Breast epithelium (tissue), 4 donors: ENCODE measurements around the gene USP21. TPM values are rescaled to one million over a fixed set of nuclear protein-coding genes. Genes with fewer than 3 reads are reported as not detected.

Source experiments
- DNase-seq, 2 donors: peaks; one replicate each; pipeline ENCODE4 v3.0.0-alpha.2; 2019; ENCODE audit warnings: low spot score in 2 of 2
- H3K27ac ChIP-seq, 2 donors: fragments of 200-600 bp; sonication (generic) in 1 of 2; one replicate each; pipeline ENCODE4 v1.5.1; 2016 to 2019; ENCODE audit warnings: mild to moderate bottlenecking in 1 of 2
- H3K27me3 ChIP-seq, 2 donors: fragments of 200-600 bp; sonication (generic) in 1 of 2; one replicate each; pipeline versions ENCODE4 v1.5.1 to v1.6.0; 2017 to 2019; ENCODE audit warnings: control low read depth in 1 of 2, mild to moderate bottlenecking in 1 of 2
- H3K36me3 ChIP-seq: fragments of 200-600 bp; one replicate; pipeline ENCODE4 v1.5.1; 2019
- H3K4me1 ChIP-seq, 2 donors: fragments of 200-600 bp; sonication (generic); one replicate each; pipeline ENCODE4 v1.5.1; 2016 to 2019; ENCODE audit warnings: control low read depth in 1 of 2
- H3K4me3 ChIP-seq, 3 donors: fragments of 200-600 bp; sonication (generic); 1 replicate in 2 of 3; 2 replicates in 1 of 3; pipeline ENCODE4 v1.5.1; 2016 to 2019; ENCODE audit warnings: mild to moderate bottlenecking in 3 of 3, moderate library complexity in 2 of 3
- H3K9me3 ChIP-seq, 2 donors: fragments of 200-600 bp; sonication (generic) in 1 of 2; one replicate each; pipeline ENCODE4 v1.5.1; 2016 to 2019; ENCODE audit warnings: control low read depth in 1 of 2
- CTCF ChIP-seq, 3 donors: fragments of 450-650 bp; IDR thresholded peaks; one replicate each; pipeline ENCODE4 v1.5.1; 2016 to 2017; ENCODE audit warnings: antibody characterized with exemption in 3 of 3, mild to moderate bottlenecking in 3 of 3, moderate library complexity in 3 of 3
- POLR2A ChIP-seq: fragments of 450-650 bp; IDR thresholded peaks from one replicate; pipeline ENCODE4 v1.6.1; 2016; ENCODE audit warnings: antibody characterized with exemption, mild to moderate bottlenecking, moderate library complexity
- POLR2AphosphoS5 ChIP-seq, 3 donors: sonication (generic); formaldehyde crosslinking; IDR thresholded peaks; one replicate each; pipeline ENCODE4 v1.6.1; 2017; ENCODE audit warnings: antibody characterized with exemption in 3 of 3
- intact Hi-C: fragments of 100-400 bp; cut with DNase I; formaldehyde crosslinking; loops from one replicate; pipeline ENCODE4 v1.15.1; 2023; ENCODE audit warnings: low total_unique reads
- total RNA-seq, 3 donors: library from RNA; depleted of rRNA; stranded (reverse); fragments of >200 nt; gene quantifications; one replicate each; pipeline ENCODE4 v1.1.0, GENCODE V29; 2016

USP21 gene
- total RNA-seq, 3 donors from 2014 or later = 11.7 to 26.9 (median 24.9) TPM

- Histone ChIP-seq H3K4me3 (peak within 1 kb of the TSS; percentile 62 to 76 (median 72)), H3K9me3 (no peaks in the 10 kb centered on the region), H3K4me1 (peaks cover 0 to 3% of the 10 kb centered on the region in 2 donors), H3K27me3 (no peaks in the 10 kb centered on the region), H3K36me3 (no peaks in the 10 kb centered on the region), H3K27ac (peak within 1 kb of the TSS; percentile 97 to 98)
- DNase-seq = peak; percentile 79 to 81
- intact Hi-C loops = no loop called here
- TF ChIP-seq CTCF (IDR thresholded peaks at IDR 0.05) (no peak), POLR2A (no peak), POLR2AphosphoS5 (IDR thresholded peaks at IDR 0.05) (peak; percentile 82 to 86 (median 82))
These were observed 5.5 kb upstream of the USP21 start, which contains the start of gene UFC1 for GRCh38 chr1:161153682-161154337. UFC1 (plus strand) TSS chr1:161153978; CDS start chr1:161153998, 20 bp downstream.

DNA sequence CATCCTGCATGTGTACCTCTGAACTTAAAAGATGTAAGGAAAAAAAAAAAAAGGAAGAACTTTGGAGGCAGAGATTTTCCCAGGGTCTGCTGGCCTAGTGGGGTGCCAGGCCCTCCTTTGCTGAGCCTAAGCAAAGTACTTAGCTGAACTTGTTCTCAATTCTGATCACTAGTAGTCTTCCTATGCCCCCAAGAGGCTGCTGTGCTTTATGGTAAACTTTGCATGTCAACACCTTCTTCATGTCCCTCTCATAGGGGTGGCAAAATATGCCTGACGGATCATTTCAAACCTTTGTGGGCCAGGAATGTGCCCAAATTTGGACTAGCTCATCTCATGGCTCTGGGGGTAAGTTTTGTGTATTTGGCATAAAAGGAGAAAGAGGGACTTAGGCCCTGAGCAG lies 1.4 kb upstream of the USP21 start:
- intact Hi-C loops = no loop called here
- H3K27me3 ChIP-seq = no peaks in the 10 kb centered on the region
- no peak overlapping the region for H3K27ac ChIP-seq
- H3K4me3 ChIP-seq = no peak overlapping the region
- TF ChIP-seq POLR2AphosphoS5 (IDR thresholded peaks at IDR 0.05) = no peak
- no peak for TF ChIP-seq CTCF (IDR thresholded peaks at IDR 0.05)
- no peak for TF ChIP-seq POLR2A
- H3K4me1 ChIP-seq = peaks cover 7 to 14% of the 10 kb centered on the region in 2 donors
- H3K9me3 ChIP-seq = no peaks in the 10 kb centered on the region
- DNase-seq = no peak
- H3K36me3 ChIP-seq = no peaks in the 10 kb centered on the region

DNA sequence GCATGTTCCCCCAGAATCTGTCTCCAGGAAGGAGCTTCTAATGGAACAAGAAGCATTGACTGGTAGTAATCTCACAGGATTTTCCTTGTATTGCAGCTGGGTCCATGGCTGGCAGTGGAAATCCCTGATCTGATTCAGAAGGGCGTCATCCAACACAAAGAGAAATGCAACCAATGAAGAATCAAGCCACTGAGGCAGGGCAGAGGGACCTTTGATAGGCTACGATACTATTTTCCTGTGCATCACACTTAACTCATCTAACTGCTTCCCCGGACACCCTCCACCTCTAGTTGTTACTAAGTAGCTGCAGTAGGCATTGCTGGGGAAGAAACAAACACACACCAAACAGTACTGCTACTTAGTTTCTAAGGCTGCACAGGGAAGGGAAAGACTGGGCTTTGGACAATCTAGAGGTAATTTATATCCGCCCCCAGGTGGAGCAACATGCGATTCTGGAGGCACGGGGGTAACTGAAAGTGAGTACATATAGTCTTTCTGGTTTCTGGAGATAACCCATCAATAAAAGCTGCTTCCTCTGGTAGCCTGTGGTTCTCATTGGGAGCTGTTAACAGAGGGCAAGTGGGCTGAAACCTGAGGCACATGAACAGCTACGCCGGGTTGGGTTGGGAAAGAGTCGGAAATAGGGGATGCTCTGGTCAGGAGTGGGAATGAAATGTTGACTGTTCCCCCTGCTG lies 837 bp upstream of the USP21 start:
- Histone ChIP-seq H3K36me3 (no peaks in the 10 kb centered on the region), H3K27me3 (no peaks in the 10 kb centered on the region), H3K4me3 (peak overlapping the region; percentile 77 to 93 (median 79)), H3K27ac (peak overlapping the region; percentile 87 to 91), H3K9me3 (no peaks in the 10 kb centered on the region), H3K4me1 (peaks cover 7 to 14% of the 10 kb centered on the region in 2 donors)
- TF ChIP-seq CTCF (IDR thresholded peaks at IDR 0.05) (no peak), POLR2A (no peak), POLR2AphosphoS5 (IDR thresholded peaks at IDR 0.05) (no peak)
- DNase-seq = no peak
- intact Hi-C loops = no loop called here

DNA sequence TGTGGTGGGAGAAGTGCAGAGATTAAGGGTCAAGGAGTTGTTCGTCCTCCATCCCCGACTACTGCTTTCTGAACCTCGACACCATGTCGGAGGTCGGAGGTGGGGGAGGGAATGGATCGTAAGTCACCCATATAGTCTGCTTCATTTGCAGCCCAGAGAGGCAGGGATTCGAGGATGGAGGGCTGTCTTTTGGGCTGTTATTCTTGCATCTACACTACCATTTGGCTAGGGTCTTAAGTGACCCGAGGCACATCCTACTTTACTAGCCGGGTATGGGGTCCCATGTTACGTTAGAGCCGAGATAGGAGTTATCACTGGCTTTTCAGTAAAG lies 578 bp downstream of the USP21 start:
- no peaks in the 10 kb centered on the region for H3K9me3 ChIP-seq
- peak overlapping the region; percentile 77 to 93 (median 79) for H3K4me3 ChIP-seq
- H3K36me3 ChIP-seq = no peaks in the 10 kb centered on the region
- intact Hi-C loops = no loop called here
- H3K27ac ChIP-seq = peak overlapping the region; percentile 87 to 91
- no peaks in the 10 kb centered on the region for H3K27me3 ChIP-seq
- peaks cover 4 to 14% of the 10 kb centered on the region in 2 donors for H3K4me1 ChIP-seq
- no peak for DNase-seq
- TF ChIP-seq POLR2A (no peak), CTCF (IDR thresholded peaks at IDR 0.05) (no peak), POLR2AphosphoS5 (IDR thresholded peaks at IDR 0.05) (no peak)

DNA sequence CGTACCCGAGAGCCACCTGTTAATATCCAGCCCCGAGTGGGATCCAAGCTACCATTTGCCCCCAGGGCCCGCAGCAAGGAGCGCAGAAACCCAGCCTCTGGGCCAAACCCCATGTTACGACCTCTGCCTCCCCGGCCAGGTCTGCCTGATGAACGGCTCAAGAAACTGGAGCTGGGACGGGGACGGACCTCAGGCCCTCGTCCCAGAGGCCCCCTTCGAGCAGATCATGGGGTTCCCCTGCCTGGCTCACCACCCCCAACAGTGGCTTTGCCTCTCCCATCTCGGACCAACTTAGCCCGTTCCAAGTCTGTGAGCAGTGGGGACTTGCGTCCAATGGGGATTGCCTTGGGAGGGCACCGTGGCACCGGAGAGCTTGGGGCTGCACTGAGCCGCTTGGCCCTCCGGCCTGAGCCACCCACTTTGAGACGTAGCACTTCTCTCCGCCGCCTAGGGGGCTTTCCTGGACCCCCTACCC lies 1.4 kb downstream of the USP21 start:
- no peak for DNase-seq
- peak overlapping the region in 1 of 3 donors; percentile 77 for H3K4me3 ChIP-seq
- TF ChIP-seq CTCF (IDR thresholded peaks at IDR 0.05) (no peak), POLR2AphosphoS5 (IDR thresholded peaks at IDR 0.05) (no peak), POLR2A (no peak)
- H3K36me3 ChIP-seq = no peaks in the 10 kb centered on the region
- peaks cover 4 to 14% of the 10 kb centered on the region in 2 donors for H3K4me1 ChIP-seq
- no peaks in the 10 kb centered on the region for H3K9me3 ChIP-seq
- H3K27me3 ChIP-seq = no peaks in the 10 kb centered on the region
- peak overlapping the region in 1 of 2 donors; percentile 87 for H3K27ac ChIP-seq
- intact Hi-C loops = no loop called here
